HFF-Myc (cell line): ENCODE results near the gene HIKESHI.

Experiments used
- DNase-seq: peaks from one replicate; pipeline ENCODE4 v3.0.0-alpha.2; 2011; ENCODE audit warnings: low read depth; ENCODE audit errors: extremely low read depth
- H3K4me3 ChIP-seq: replicated peaks from 2 replicates; pipeline ENCODE4 v1.5.1; 2011; ENCODE audit warnings: low read depth, mild to moderate bottlenecking, control low read depth, low read length
- CTCF ChIP-seq: IDR thresholded peaks from 2 replicates; pipeline ENCODE4 v1.5.1; 2012; ENCODE audit warnings: mild to moderate bottlenecking, low read depth, low read length, control low read depth; ENCODE audit errors: missing control alignments

The HIKESHI gene

GRCh38 chr11:86372041-86372440 is 70.0 kb downstream of the HIKESHI start:
- no peak for TF ChIP-seq CTCF
- DNase-seq, result no peak

GRCh38 chr11:86372586-86372985 is 70.5 kb downstream of the HIKESHI start:
- DNase-seq, result no peak
- no peak for TF ChIP-seq CTCF
- H3K4me3 ChIP-seq, result no peak overlapping the region

More at GRCh38 chr11:86372041-86372440, 70.0 kb downstream of the HIKESHI start:
- H3K4me3 ChIP-seq, result no peak overlapping the region

- no peak for TF ChIP-seq CTCF
- no peak for DNase-seq
- H3K4me3 ChIP-seq, result no peak overlapping the region
Measured at GRCh38 chr11:86374069-86374468, 72.0 kb downstream of the HIKESHI start.

GRCh38 chr11:86374586-86374985 is 72.5 kb downstream of the HIKESHI start, which contains the start of gene CCDC81:
TSS of gene CCDC81 (plus strand) at chr11:86374887. CDS start at chr11:86375164, 277 bp downstream.
- no peak for TF ChIP-seq CTCF
- no peak within 1 kb of the TSS for H3K4me3 ChIP-seq
- DNase-seq, result no peak

DNA sequence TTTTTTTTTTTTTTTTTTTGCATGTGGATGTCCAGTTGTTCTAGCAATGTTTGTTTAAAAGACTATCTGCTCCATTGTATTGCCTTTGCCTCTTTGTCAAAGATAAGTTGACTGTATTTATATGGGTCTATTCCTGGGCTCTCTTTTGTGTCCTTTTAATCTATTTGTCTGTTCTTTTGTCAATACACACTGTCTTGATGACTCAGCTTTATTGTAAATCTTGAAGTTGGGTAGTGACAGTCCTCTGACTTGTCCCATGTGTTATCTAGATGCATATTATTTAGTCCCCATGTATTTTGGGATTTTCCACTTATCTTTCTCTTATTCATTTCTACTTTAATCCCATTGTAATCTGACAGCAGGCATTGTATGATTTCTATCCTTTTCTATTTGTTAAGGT is 75.9 kb downstream of the HIKESHI start:
- DNase-seq, result no peak
- no peak for TF ChIP-seq CTCF
- no peak overlapping the region for H3K4me3 ChIP-seq

- TF ChIP-seq CTCF, result no peak
- no peak overlapping the region for H3K4me3 ChIP-seq
- no peak for DNase-seq
Measured at GRCh38 chr11:86380295-86381059, 78.4 kb downstream of the HIKESHI start.
